Central memory CD4-positive, alpha-beta T cell (primary cell): ENCODE data around the gene BDKRB2.

Experiments used
- DNase-seq: peaks from one replicate; pipeline ENCODE4 v3.0.0; 2022

The BDKRB2 gene

DNA sequence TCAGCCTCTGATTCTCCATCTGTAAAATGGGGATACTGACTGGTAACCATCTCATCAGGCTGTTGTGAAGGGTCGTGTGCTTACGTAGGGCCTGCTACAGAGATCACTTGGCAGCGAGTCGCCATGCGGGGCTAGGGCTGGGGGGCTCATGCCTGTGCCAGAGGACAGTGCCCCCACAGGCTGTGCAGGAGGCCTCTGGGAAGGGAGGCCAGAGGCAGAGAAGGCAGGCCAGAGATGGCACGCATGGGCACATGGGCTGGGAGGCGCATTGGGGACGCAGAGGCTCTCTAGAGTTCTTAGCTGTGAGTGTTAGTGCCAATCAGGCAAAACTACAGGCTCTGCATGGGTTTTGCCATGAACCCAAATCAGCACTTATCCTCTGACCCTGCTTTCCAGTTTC is 3.5 kb upstream of the BDKRB2 start:
- DNase-seq = no peak

DNA sequence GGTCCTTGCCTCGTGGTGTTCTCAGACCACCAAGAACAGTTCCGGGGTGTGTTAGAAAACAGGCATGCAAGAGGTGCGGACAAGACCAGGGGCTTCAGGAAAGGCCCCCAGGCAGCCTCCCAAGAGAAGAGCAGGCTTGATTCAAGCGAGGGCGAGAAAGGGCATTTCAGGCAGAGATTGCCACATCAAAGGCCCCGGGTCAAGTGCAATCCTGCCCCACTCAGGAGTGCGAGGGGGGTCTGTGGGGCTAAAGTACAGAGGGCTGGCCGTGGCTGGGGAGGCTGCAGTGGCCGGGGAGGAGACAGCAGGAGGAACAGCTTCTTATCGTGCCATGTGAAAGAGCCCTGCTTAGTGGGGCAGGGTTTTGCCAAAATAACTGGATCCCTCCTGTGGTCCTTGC is 2.7 kb upstream of the BDKRB2 start:
- no peak for DNase-seq

DNA sequence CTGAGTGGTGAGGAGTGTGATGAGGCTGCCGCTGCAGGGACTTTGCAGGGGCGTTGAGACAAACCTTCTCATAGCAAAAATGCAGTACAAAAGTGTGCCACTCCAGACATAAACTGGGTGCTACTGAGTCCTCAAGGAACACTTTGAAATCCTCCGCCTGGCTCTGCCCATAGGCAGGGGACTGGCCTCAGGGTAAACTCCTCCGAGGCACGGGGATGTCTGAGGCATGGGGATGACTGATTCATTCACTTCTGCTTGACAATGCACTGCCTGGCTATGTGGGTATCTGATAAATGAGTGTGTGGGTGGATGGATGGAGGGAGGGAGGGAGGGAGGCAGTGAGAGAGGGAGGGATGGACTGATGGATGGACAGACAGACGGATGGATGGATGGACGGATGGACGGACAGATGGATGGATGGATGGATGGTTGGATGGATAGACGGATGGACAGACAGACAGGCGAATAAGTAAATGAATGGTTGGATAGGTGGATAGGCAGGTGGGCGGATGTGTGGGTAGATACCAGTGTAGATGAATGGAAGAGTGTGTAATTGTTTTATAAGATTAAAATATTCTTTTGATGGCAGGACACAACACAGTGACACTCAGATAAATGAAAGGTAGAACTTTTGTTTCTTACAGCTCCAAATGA is 2.1 kb upstream of the BDKRB2 start:
- no peak for DNase-seq

DNA sequence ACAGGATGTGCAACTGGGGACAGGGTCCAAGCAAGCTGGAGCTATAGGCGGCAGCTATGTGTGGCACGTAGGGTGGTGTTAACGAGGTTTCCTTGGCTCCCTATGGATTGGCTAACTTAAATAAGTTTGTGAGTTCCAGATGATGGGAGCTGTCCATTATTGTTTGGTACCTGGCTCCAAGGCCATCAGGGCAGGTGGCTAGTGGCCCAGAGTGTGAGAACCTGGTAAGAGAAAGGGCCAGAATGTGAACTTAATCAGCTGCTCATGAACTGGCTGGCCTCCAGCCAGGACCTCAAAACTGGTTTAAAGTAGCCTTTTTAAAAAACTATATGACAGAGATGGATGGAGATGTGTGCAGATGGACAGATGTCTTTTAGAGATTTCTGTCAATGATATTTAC is 1.5 kb upstream of the BDKRB2 start:
- DNase-seq = no peak

DNA sequence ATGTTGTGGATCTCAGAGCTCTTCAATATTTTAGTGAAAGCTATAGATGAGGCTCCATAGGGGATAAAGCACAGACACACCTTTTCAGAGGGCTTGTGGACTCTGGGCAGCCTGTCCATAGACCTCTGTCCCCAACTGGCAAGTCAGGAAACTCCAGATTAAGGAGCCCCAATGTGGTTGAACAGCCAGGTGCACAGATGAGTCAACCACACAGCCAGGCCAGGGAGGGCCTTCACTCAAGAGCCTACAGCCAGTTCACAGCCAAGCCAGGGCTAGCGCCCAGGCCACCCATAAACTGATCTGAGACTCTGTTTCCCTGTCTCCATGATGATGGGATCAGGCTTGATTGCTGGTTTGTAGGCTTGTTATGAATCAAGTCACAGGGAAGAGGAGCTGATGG is 1.0 kb upstream of the BDKRB2 start:
- no peak for DNase-seq

DNA sequence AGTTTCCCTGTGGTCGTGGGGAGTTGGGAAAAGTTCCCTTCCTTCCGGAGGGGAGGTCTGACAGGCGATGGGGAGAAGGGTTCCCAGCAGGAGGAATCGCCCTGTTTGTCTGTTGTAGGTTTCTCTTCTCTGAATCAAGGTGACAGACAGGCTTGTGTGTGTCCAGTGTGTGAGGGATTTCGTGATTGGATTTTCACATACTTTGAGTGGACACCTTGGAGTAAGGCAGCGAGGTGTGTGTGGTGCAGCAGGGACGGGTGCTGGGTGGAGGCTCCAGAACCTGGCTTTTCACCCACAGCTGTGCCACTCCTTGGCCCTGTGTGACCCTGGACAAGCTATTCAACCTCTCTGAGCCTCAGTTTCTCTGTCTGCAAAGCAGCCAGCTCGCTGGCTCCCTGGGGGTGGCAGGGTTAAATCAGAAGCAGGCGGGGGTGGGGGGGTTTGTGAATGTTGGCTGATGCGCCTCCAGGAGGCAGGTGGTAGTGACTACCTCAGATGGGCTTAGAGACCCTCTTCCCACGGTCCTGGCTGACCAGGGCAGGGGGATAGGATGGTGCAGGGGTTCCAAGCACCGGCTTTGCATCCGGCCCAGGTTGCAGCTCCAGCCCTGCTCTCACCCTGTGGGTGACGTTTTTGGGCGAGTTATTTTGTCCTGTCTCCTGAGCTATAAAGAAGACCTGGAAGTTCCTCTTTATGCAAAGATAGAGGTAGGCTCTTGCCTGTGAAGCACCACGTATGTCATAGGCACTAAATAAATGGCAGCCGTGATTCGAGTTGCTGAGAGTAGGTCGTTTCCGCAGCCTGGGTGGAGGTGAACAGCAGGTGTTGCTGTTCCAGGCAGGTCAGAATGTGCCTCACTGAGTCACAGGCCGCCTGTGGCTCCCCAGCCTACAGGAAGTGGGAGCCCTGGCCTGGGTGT is 679 bp downstream of the BDKRB2 start:
- no peak for DNase-seq

DNA sequence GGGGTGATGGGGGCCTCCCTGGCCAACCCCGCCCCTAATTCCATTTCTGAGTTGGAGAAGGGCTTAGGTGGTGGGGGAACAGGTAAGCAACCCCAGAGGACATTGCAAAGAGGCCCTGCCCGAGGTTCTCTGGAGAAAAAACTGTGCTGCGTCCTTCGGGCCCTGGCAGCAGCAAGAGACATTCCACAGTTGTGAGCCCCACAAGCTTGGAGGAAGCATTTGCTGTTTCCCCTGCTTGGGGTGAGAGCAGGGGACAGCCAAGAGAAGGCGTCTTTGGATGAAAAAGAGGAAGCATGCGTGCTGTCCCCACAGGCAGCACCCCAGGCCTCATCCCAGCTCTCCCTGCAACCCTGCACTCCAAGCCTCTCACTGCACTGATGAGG is 1.3 kb downstream of the BDKRB2 start:
- DNase-seq = no peak

DNA sequence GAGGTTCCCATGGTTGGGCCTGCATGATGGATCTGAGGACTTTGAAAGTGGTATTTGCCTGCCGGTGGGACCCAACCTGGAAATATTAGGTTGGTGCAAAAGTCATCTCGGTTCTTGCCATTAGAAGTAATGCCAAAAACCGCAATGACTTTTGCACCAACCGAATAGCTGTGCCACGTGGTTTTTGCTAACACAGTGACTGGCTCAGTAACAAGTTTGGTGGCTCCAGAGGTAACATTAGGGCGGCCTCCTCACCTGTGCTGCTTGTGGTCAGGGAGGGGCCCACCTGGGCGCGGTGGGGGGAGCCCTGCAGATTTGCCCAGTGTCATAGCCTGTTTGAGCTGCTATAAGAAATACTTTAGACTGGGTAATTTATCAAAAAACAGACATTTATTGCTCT is 1.8 kb downstream of the BDKRB2 start:
- DNase-seq = no peak

DNA sequence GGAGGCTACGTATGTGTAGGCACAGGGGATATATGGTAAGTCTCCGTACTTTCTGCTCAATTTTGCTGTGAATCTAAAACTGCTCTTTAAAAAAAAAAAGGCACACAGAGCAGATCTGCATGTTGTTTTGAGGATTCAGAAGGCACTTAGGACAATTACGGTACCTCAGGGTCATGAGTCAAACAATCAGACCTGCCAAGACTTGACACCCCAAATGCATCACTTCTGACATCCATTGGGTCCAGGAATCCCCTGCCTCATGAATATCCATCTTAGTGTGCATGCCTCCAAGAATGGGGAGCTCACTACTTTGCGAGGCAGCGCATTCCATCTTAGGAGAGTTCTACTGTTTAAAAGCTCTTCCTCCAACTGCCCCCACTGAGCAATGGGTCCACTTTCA is 3.0 kb downstream of the BDKRB2 start:
- no peak for DNase-seq

DNA sequence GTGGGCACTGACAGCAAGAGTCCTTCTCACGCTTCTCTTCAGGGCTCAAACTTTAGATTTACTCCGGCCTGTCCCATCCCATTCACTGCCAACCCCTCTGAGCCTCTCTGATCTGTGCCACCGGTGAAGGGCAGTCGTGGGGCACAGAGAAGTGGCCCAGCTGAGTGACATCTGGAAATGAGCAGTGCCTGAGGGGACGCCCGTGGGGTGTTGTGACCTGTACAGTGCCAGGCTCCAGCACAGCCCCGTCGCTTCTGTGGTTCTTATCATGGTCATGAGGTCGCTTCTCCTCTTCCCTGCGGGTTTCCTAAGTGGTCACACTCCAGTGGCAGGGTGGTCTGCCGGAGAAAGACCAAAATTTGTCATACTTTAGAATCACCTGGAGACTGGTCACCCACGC is 4.1 kb downstream of the BDKRB2 start:
- DNase-seq = no peak

DNA sequence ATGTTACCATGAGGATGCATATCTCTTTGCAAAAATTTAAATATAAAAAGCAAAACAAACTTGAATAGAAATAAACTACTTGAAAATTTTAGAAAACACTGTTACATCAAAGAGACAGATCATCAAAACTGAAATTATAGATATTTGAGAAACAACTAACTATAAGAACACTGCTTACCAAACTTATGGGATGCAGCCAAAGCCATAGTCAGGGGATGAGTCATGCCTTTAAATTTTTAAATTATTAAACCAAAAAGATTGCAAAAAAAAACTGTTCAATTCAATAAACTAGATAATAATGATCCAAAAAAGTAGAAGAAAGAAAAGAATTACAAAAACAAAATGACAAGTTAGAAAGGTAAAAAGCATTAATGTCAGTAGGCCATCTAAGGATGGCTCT is 7.5 kb downstream of the BDKRB2 start:
- no peak for DNase-seq

DNA sequence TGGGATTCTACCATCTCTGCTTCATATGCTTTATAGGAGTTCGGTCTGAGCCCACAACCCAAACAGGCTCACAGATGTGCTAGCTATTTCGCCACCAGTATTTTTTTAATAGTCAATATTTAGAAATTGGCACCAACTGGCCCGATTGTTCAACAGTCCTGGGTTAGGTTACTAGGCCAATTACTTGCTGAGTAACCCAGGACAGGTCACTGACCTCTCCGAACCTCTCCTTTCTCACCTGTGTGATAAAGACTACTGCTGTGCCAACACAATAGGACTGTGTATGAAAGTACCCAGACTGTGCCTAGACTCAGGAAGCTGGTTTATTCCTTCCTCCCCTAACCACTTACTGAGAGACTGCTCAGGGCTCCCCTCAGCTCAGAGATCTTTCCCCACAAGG is 8.3 kb downstream of the BDKRB2 start:
- DNase-seq = no peak

DNA sequence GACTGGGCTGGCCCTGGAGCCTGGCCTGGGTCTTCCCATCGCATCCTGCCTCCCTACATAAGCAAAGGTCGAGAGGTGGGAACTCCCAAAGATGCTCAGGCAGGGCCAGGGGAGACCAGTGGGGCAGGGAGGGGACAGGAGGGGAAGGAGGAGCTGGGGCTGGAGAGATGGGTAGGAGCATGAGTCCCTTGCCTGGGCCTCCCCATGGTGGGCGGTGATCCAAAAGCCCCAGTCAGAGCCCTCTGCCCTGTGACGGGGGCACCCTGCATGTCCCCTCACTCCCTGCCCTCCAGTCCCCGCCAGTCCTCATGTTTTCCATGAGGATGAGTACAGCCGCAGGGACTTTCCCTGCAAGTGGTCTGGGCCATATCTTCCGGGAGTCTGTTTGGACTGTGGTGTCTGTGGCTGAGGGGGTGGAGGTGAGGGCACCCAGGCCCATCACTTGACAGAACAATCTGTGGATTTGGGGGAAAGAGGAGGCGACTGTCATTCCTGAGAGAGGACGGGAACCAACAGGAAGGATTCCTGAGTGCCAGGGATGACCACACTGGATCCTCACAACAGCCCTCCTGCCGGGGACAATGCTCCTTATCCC is 9.3 kb downstream of the BDKRB2 start:
- DNase-seq = no peak

DNA sequence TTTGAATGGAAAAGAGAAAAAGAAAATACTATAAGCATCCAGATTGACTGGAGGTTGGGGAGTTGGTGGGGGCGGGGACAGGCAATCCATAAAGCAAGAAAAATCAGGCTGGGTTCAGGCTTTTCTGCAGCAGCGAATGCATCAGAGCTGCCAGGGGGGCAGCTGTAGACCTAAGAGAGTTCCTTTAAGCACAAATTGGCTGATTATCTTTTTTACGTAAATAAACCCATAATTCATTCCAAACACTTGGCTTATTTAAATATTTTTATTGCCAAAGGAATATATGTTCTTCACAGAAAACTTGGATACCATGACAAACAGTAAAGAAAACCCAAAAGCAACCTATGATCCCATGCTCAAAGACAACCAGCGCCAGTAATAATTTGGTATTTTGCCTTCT is 10.2 kb downstream of the BDKRB2 start:
- DNase-seq = no peak

DNA sequence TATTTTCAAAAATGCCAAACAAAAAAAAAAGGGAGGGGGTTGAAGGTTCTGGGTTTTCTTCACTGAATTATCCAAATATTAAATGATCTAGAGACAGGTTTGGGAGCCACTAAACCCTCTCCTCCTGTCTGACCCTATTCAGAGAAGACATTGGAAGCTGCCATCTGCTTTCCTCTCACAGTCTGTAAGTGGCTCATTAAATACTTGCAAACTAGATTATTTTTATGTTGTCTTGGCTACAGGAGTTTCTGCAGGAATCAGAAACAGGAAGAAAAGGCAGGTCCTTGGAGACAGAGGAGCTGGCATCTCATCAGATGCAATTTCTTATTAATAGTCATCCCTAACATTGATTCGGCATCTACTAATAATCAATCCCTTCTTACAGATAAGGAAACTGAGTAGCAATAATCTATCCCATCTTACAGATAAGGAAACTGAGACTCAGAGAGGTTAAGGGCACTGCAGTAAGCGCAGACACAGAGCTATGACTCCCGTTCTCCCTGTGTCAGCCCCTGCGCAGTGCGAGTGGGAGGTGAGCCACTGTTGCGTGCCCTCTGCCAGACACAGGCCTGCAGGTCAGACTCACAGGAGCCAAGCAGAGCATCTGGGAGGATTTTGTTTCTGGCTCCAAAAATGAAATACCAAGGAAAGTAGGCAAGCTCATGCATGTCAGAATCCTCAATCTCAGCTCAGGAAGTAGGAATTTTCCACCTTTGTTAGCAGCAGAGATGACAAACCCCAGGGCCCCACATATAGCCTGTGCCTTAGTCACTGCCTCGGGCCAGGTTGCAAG is 11.0 kb downstream of the BDKRB2 start:
- no peak for DNase-seq

DNA sequence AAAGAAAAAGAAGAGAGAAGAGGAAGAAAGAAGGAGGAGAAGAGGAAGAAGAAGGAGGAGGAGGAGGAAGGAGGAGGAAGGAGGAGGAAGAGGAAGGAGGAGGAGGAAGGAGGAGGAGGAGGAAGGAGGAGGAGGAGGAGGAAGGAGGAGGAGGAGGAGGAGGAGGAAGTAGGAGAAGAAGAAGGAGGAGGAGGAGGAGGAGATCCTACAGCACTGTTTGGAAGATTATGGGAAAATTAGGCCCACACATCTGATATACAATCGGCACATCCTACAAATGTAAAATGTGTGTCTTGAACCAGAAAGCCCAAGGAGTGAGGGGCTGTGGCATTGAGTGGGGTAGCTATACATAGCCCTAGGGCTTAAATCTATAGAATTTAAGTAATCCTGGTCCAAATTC is 12.0 kb downstream of the BDKRB2 start:
- no peak for DNase-seq

DNA sequence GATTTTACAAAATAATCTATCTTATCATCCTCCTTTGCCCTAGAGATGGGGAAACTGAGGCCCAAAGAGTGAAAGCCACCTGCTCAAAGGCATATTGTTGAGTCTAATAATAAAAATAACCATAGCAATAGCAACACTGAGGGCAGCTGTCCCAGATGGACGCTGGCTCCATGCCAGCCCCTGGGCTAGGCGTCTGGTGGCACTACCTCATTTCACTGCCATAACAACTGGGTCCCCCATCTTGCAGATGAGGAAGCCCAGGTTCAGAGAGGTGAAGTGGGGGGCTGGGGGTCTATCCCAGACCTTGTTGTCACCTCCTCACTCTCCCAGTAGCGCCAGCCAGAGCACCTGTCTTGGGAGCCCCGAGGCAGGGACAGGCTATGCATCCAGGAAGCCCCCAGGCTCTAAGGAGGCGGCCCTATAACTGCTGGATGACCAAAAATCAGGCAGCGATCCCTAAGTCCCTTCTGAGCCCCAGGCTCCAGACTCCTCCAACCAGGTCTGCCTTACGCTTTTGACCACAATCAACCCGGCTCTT is 12.8 kb downstream of the BDKRB2 start:
- no peak for DNase-seq

DNA sequence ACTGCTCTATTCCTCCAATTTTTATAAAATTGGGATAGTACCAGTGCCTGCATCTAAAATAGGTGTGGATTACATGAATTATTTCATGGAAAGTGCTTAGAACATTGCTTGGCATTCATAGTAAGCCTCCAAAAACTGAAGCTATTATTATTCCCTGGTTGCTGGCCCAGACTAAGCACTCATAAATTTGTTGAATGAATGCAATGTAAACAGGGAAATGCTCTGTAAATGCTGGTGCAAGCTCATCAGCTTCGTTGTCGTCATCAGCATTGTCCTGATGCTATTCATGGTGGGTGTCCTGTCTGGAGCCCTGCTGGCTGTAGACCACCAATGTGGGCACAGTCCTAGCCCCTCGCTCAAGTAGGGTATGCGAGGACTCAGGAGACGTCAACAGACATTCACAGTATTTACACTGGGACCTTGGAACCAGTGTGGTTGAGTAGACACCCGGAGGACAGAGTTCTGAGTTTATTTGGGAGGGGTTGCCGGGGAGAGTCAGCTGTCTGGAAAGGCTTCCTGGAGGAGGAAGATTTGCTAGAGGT is 16.5 kb downstream of the BDKRB2 start:
- no peak for DNase-seq

DNA sequence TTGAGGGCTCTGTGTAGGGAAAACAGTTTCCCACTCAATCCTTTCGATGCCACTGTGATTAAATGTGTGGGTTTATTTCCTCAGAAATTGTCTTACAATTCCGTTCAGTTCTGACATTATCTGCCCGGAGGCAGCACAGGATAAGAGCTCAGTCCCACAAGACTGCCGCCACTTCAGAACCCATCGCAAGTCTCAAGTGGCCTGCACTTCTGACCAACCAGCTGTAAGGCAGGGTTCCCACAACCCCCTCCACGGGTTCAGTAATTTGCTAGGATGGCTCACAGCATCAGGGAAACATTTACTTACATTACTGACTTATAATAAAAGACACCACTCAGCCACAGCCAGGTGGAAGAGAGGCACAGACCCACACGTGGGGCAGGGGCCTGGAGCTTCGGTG is 17.2 kb downstream of the BDKRB2 start:
- no peak for DNase-seq

DNA sequence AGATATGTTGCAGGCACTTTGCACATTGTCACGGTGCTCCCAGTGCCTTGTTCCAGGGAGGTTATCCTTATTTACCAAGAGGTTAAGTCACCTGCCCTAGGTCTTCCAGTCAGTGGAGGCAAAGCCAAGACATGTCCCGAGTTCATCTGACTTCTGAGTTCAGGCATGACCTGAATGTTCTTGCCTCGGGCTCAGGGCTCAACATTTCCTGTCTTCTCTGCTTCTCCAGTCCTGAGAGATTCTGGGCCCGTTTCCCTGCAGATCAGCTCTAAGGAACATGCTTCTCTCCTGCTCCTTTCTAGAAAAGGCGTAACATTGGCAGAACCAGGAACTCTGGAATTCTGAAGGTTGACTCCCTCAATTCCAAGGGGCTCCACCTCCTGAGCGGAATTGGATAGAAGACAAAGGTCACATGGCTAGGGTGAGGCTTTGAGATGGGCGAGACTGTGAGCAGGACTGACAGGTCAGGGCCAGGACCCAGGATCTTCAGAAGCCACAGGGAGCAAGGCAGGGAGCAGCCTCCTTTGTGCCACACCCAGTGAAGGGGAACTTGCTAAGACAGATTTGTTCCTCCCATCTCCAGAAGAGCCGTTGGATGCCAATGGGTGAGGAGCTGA is 19.9 kb downstream of the BDKRB2 start:
- no peak for DNase-seq

DNA sequence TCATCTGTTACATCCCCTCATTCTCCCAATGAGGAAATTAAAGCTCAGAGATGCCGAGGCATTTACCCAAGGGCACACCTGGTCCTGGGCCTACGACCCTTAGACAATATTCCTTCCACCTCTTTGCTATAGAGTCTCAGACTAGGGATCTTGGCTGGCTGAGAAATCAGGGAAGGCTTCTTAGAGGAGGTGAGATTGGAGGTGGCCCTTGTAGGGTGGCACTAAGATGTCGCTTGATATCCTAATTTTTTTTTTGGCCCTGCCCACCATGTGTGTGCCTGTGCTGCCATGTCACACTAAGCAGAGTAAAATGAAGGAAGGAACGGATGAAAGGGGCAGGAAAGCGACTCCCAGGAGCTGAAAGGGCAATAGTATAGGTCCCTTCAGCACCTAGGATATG is 20.6 kb downstream of the BDKRB2 start:
- DNase-seq = no peak

DNA sequence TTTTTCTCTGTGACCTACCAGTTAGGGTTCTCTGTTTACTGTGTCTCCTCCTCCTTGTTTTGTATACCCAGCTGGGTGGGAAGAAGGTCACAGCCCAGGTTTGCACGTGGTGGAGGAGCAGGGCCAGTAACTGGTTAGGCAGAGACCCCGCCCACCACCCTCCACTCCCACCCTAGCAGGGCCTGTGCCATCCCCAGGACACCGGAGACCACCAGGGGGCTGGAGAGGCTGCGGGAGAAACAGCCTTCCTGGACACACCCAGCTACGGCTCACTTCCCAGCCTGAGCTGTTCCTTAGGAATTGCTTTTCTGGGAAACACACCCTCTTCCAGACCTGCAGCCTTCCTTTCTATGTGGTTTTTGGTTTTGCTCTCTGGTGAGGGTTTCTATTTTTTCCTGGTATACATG is 21.1 kb downstream of the BDKRB2 start:
- DNase-seq = no peak
